Measurements from ENCODE around the gene HNRNPL. TPM values are rescaled to one million over a fixed set of nuclear protein-coding genes. Genes with fewer than 3 reads are reported as not detected.
"Not testable (repeated sequence)": the region's sequence is repeated elsewhere in the genome, so short reads cannot be mapped to it uniquely, and the experiment has no call there.

HNRNPL gene
- total RNA-seq, 1 donor from 2014 or later, result 190 TPM

- Histone ChIP-seq H3K36me3 (peaks cover 0 to 29% of the 10 kb centered on the region in 2 donors), H3K27ac (no peak within 1 kb of the TSS), H3K9me3 (no peaks in the 10 kb centered on the region), H3K4me3 (no peak within 1 kb of the TSS), H3K4me1 (no peaks in the 10 kb centered on the region), H3K27me3 (no peaks in the 10 kb centered on the region)
- intact Hi-C loops (cut with DNase I), result no loop called here
- no peak for DNase-seq (ENCODE audit: extremely low spot score in 2 of 2)
- no peak for TF ChIP-seq CTCF (IDR thresholded peaks at IDR 0.05)
- no peak for TF ChIP-seq POLR2A (IDR thresholded peaks at IDR 0.05)
- TF ChIP-seq POLR2AphosphoS5 (IDR thresholded peaks at IDR 0.05; ENCODE audit: insufficient read depth in 1 of 2, low read depth in 1 of 2), result no peak
Measured at GRCh38 chr19:38812841-38813320, 36.9 kb downstream of the HNRNPL start, which contains the start of gene LGALS4. LGALS4 (minus strand) TSS chr19:38812945; CDS start chr19:38812886, 59 bp downstream.

DNA sequence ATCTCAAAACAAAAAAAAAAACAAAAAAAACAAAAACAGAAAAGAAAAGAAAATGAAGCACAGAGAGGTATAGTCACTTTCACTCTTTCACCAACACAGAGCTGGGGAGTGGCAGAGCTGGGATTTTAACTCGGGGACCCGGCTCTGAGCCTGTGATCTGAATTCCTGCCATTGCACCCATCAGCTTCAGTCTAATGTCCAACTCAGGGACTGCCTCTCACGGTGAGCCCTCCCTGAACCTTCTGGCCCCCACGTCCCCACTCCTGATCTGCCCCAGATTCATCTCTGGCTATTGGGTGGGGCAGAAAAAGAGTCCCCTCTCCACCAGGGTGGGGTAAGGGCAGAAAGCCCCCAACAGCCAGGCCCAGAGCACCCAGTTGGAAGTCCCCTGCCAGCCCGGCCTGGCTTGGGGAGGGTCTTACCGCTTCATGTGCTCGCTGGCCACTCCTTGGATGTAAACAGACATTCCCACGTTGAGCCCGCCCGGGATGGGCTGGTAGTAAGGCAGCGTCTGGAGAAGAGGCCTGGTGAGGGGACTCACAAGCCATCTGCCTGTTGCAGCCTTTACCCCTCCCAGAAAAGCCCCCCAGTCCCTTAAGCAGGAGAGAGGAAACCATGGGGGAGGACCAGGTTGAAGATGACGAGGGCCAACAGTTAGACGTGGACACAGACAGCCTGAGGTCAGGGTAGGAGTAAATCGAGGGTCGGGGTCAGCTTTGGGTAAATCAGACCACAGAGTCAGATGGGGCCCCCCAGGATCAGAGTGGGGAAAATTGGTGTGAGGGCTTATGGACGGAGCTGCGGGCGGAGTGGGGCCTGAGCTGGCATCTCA, 37.6 kb downstream of the HNRNPL start:
- intact Hi-C loops (cut with DNase I), result no loop called here
- H3K4me1 ChIP-seq, result no peaks in the 10 kb centered on the region
- H3K27ac ChIP-seq, result no peak overlapping the region
- DNase-seq (ENCODE audit: extremely low spot score in 2 of 2), result no peak
- TF ChIP-seq POLR2A (IDR thresholded peaks at IDR 0.05) (no peak), CTCF (IDR thresholded peaks at IDR 0.05) (no peak), POLR2AphosphoS5 (IDR thresholded peaks at IDR 0.05; ENCODE audit: insufficient read depth in 1 of 2, low read depth in 1 of 2) (no peak)
- peaks cover 0 to 26% of the 10 kb centered on the region in 2 donors for H3K36me3 ChIP-seq
- no peaks in the 10 kb centered on the region for H3K9me3 ChIP-seq
- no peaks in the 10 kb centered on the region for H3K27me3 ChIP-seq
- H3K4me3 ChIP-seq, result no peak overlapping the region

- H3K4me1 ChIP-seq, result no peaks in the 10 kb centered on the region
- H3K4me3 ChIP-seq, result no peak overlapping the region
- H3K9me3 ChIP-seq, result no peaks in the 10 kb centered on the region
- no peak for DNase-seq (ENCODE audit: extremely low spot score in 2 of 2)
- intact Hi-C loops (cut with DNase I), result no loop called here
- peaks cover 0 to under 1% of the 10 kb centered on the region in 2 donors for H3K36me3 ChIP-seq
- no peak for TF ChIP-seq CTCF (IDR thresholded peaks at IDR 0.05)
- TF ChIP-seq POLR2AphosphoS5 (IDR thresholded peaks at IDR 0.05; ENCODE audit: insufficient read depth in 1 of 2, low read depth in 1 of 2), result no peak
- TF ChIP-seq POLR2A (IDR thresholded peaks at IDR 0.05), result no peak
- H3K27ac ChIP-seq, result no peak overlapping the region
- H3K27me3 ChIP-seq, result no peaks in the 10 kb centered on the region
Measured at GRCh38 chr19:38809592-38810252, 40.1 kb downstream of the HNRNPL start.

DNA sequence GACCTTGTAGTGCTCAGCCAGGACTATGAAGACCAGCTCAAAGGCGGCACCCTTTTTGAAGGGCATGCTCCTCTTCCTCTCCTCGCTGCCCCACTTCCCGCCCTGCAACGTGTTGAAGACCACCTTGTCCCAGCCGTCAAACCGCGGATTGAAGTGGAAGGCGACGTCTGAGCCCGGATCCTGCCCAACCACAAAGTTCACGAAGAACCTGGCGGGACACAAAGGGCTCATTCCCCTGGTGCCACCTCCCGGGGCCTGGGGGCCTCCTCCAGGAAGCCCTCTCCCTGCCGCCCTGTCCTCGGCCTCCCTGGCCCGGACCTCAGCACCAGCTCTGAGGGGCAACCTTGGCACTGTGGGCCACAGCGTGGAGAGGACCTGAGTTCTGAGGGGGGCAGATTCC, 41.0 kb downstream of the HNRNPL start:
- Histone ChIP-seq H3K9me3 (no peaks in the 10 kb centered on the region), H3K4me1 (no peaks in the 10 kb centered on the region), H3K27me3 (no peaks in the 10 kb centered on the region), H3K36me3 (no peaks in the 10 kb centered on the region), H3K27ac (no peak overlapping the region), H3K4me3 (no peak overlapping the region)
- no peak for TF ChIP-seq CTCF (IDR thresholded peaks at IDR 0.05)
- no peak for TF ChIP-seq POLR2AphosphoS5 (IDR thresholded peaks at IDR 0.05; ENCODE audit: insufficient read depth in 1 of 2, low read depth in 1 of 2)
- no peak for TF ChIP-seq POLR2A (IDR thresholded peaks at IDR 0.05)
- intact Hi-C loops (cut with DNase I), result no loop called here
- no peak for DNase-seq (ENCODE audit: extremely low spot score in 2 of 2)

DNA sequence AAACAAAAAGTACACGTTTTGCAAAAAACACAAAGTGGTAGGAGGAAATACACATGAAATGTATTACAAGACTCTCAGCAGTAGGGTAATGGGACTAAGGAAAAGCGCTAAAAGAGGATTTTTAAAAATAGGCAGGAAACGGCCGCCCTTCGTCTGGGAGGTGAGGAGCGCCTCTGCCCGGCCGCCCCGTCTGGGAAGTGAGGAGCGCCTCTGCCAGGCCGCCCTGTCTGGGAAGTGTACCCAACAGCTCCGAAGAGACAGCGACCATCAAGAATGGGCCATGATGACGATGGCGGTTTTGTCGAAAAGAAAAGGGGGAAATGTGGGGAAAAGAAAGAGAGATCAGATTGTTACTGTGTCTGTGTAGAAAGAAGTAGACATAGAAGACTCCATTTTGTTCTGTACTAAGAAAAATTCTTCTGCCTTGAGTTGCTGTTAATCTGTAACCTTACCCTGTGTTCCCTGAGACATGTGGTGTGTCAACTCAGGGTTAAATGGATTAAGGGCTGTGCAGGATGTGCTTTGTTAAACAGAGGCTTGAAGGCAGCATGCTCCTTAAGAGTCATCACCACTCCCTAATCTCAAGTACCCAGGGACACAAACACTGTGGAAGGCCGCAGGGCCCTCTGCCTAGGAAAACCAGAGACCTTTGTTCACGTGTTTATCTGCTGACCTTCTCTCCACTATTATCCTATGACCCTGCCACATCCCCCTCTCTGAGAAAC, 42.2 kb downstream of the HNRNPL start:
- H3K4me1 ChIP-seq; H3K4me3 ChIP-seq; H3K27me3 ChIP-seq; H3K36me3 ChIP-seq; H3K9me3 ChIP-seq; H3K27ac ChIP-seq; intact Hi-C loops (cut with DNase I); DNase-seq (ENCODE audit: extremely low spot score in 2 of 2): not testable (repeated sequence)
